ENCODE data around the gene SSBP2. TPM values are rescaled to one million over a fixed set of nuclear protein-coding genes. Genes with fewer than 3 reads are reported as not detected.
"Not testable (repeated sequence)": the region's sequence is repeated elsewhere in the genome, so short reads cannot be mapped to it uniquely, and the experiment has no call there.

SSBP2 gene
- polyA plus RNA-seq, 5 donors, result 57.8 to 107 (median 96.2) TPM

- DNase-seq, result no peak
Measured at GRCh38 chr5:81675420-81675819, 75.5 kb downstream of the SSBP2 start.

GRCh38 chr5:81665795-81666194 lies 85.1 kb downstream of the SSBP2 start:
- no peak for DNase-seq

GRCh38 chr5:81660624-81661023 lies 90.3 kb downstream of the SSBP2 start:
- DNase-seq, result not testable (repeated sequence)

- DNase-seq, result no peak
Measured at GRCh38 chr5:81657386-81657785, 93.5 kb downstream of the SSBP2 start.

GRCh38 chr5:81656783-81657182 lies 94.1 kb downstream of the SSBP2 start:
- no peak for DNase-seq

- DNase-seq, result no peak
Measured at GRCh38 chr5:81650987-81651386, 99.9 kb downstream of the SSBP2 start.

GRCh38 chr5:81646469-81646995 lies 104.4 kb downstream of the SSBP2 start:
- DNase-seq, result no peak

GRCh38 chr5:81642210-81642609 lies 108.7 kb downstream of the SSBP2 start:
- DNase-seq, result no peak

- no peak for DNase-seq
Measured at GRCh38 chr5:81639556-81639955, 111.3 kb downstream of the SSBP2 start.

GRCh38 chr5:81638471-81638870 lies 112.4 kb downstream of the SSBP2 start:
- DNase-seq, result no peak

- DNase-seq, result no peak
Measured at GRCh38 chr5:81633891-81634290, 117.0 kb downstream of the SSBP2 start.

GRCh38 chr5:81633471-81633870 lies 117.4 kb downstream of the SSBP2 start:
- no peak for DNase-seq

GRCh38 chr5:81632679-81633078 lies 118.2 kb downstream of the SSBP2 start:
- no peak for DNase-seq

GRCh38 chr5:81631621-81632020 lies 119.3 kb downstream of the SSBP2 start:
- no peak for DNase-seq

GRCh38 chr5:81631124-81631523 lies 119.8 kb downstream of the SSBP2 start:
- no peak for DNase-seq

GRCh38 chr5:81630684-81631083 lies 120.2 kb downstream of the SSBP2 start:
- no peak for DNase-seq

GRCh38 chr5:81629986-81630385 lies 120.9 kb downstream of the SSBP2 start:
- DNase-seq, result no peak

GRCh38 chr5:81628061-81628460 lies 122.8 kb downstream of the SSBP2 start:
- DNase-seq, result not testable (repeated sequence)

GRCh38 chr5:81626524-81626923 lies 124.4 kb downstream of the SSBP2 start:
- no peak for DNase-seq

GRCh38 chr5:81609810-81610375 lies 141.0 kb downstream of the SSBP2 start:
- no peak for DNase-seq

- DNase-seq, result no peak
Measured at GRCh38 chr5:81608976-81609375, 141.9 kb downstream of the SSBP2 start.

- no peak for DNase-seq
Measured at GRCh38 chr5:81607693-81608092, 143.2 kb downstream of the SSBP2 start.

- no peak for DNase-seq
Measured at GRCh38 chr5:81606150-81606549, 144.7 kb downstream of the SSBP2 start.

GRCh38 chr5:81605299-81605698 lies 145.6 kb downstream of the SSBP2 start:
- DNase-seq, result no peak
